ENCODE measurements around the gene TANGO2. TPM values are rescaled to one million over a fixed set of nuclear protein-coding genes. Genes with fewer than 3 reads are reported as not detected.

Gene TANGO2
- total and polyA plus RNA-seq, 3 donors from 2014 or later, result 13.5 to 21.5 (median 19.0) TPM

DNA sequence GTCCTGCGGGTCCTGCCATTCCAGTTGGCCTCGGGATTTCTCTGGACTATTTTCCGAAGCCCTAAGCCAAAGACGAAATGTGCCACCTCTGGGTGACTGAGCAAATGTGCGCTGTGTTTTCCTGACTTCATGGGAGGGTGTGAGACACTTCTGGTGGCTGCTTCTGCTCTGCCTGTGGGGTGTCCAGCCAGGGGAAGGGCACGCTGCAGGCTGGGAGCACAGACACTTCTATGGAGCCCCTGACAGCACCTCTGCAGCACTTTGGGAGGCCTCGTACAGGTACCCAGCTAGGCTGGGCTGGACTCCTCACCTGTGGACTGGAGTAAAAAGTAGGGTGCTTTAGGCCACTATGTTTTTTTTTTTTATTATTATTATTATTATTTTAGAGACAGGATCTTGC, 17.7 kb downstream of the TANGO2 start:
- 90 to 95% methylated on average over 7 of the region's 7 CpGs for WGBS, 2 donors
- H3K27me3 ChIP-seq, result no peaks in the 10 kb centered on the region
- no peaks in the 10 kb centered on the region for H3K36me3 ChIP-seq (ENCODE audit: low read depth, missing control alignments)

DNA sequence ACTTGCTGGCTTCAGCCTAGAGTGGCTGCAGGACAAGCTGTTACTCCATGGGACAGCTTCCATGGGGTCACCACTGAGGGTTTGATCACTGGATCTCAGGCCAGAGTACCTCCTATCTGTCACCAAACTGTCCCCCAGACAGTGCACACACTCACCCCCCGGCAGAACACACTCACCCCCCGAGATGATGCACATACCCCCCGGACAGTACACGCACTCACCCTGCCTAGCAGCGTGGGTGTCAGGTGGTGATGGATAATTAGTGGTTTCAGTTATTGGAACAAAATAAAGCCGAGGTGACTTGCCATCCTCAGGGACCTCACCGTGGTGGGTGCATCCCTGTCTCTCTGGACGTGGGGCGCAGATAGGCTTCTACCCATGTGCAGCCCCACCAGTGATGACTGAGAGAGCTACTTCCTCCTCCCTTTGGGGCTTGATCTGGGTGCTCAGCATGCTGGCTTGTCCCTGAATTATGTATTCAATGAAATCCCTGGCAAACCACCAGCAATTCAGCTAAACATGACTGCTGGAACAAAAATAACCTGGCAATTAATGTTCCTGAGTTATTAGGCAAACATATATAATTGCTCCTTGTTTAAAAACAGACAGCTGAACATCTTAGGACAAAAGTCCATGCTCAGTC, 18.9 kb downstream of the TANGO2 start:
- no peaks in the 10 kb centered on the region for H3K36me3 ChIP-seq (ENCODE audit: low read depth, missing control alignments)
- 87 to 93% methylated on average over 8 to 9 of the region's 9 CpGs for WGBS, 2 donors
- DNase-seq, result no peak

More for the DNA sequence above, 17.7 kb downstream of the TANGO2 start:
- intact Hi-C loops (cut with DNase I; ENCODE audit: low total_unique reads), result no loop called here
- Histone ChIP-seq H3K4me1 (peaks cover 2% of the 10 kb centered on the region), H3K27ac (no peak overlapping the region), H3K9me3 (no peaks in the 10 kb centered on the region), H3K4me3 (no peak overlapping the region)
- DNase-seq, result no peak
- TF ChIP-seq POLR2A (IDR thresholded peaks at IDR 0.05), result no peak
- TF ChIP-seq, protein P1, sequence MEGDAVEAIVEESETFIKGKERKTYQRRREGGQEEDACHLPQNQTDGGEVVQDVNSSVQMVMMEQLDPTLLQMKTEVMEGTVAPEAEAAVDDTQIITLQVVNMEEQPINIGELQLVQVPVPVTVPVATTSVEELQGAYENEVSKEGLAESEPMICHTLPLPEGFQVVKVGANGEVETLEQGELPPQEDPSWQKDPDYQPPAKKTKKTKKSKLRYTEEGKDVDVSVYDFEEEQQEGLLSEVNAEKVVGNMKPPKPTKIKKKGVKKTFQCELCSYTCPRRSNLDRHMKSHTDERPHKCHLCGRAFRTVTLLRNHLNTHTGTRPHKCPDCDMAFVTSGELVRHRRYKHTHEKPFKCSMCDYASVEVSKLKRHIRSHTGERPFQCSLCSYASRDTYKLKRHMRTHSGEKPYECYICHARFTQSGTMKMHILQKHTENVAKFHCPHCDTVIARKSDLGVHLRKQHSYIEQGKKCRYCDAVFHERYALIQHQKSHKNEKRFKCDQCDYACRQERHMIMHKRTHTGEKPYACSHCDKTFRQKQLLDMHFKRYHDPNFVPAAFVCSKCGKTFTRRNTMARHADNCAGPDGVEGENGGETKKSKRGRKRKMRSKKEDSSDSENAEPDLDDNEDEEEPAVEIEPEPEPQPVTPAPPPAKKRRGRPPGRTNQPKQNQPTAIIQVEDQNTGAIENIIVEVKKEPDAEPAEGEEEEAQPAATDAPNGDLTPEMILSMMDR (IDR thresholded peaks at IDR 0.05), result no peak

DNA sequence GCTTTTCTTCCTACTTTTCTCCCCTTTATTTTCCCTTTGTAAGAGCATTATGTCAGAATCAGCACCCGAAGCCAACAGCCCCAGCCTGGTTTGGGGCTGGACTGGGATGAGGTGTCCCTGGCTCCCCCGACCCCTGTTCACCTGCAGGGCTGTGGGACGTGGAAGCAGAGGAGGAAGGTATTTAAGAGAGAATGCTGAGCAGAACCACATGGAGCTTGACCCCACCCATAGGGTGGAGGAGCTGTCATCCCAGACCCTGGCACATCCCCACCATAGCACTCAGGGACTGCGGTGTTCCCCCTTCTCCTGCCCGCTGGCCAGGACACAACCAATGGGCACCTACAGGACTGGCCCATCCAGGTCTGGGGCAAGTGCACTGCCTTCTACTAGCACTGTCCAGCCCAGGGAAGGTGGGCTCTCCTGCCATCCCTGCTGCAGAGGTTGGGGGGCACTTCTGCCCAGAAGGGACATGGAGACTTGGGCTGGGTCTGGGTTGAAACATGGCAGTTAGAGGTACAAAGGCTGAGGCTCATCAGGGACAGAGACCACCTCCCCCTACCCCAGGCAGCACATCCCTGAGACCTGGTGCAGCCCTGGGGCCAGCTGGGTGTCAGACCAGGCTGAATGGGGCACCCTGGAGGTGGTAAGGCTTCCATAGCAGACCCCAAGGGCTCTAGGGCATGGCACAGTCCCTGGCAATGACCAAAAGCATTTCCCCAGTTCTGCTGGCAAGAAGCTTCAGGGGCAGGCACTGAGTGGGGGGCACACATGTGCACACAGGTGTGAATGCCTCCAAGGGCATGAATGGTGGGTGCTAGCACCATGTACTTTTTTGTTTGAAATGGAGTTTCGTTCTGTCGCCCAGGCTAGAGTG, 19.7 kb downstream of the TANGO2 start:
- intact Hi-C loops (cut with DNase I; ENCODE audit: low total_unique reads), result no loop called here
- Histone ChIP-seq H3K4me3 (no peak overlapping the region), H3K36me3 (ENCODE audit: low read depth, missing control alignments) (no peaks in the 10 kb centered on the region), H3K4me1 (no peaks in the 10 kb centered on the region), H3K9me3 (no peaks in the 10 kb centered on the region), H3K27me3 (no peaks in the 10 kb centered on the region), H3K27ac (no peak overlapping the region)
- no peak for TF ChIP-seq POLR2A (IDR thresholded peaks at IDR 0.05)
- TF ChIP-seq, protein P1 (IDR thresholded peaks at IDR 0.05), result no peak
- 90 to 96% methylated on average over 5 to 7 of the region's 7 CpGs for WGBS, 2 donors
- no peak for DNase-seq

More for the DNA sequence above, 18.9 kb downstream of the TANGO2 start:
- TF ChIP-seq, protein P1 (IDR thresholded peaks at IDR 0.05), result no peak
- intact Hi-C loops (cut with DNase I; ENCODE audit: low total_unique reads), result no loop called here
- no peaks in the 10 kb centered on the region for H3K9me3 ChIP-seq
- H3K27ac ChIP-seq, result no peak overlapping the region
- H3K4me1 ChIP-seq, result no peaks in the 10 kb centered on the region
- no peaks in the 10 kb centered on the region for H3K27me3 ChIP-seq
- H3K4me3 ChIP-seq, result no peak overlapping the region

DNA sequence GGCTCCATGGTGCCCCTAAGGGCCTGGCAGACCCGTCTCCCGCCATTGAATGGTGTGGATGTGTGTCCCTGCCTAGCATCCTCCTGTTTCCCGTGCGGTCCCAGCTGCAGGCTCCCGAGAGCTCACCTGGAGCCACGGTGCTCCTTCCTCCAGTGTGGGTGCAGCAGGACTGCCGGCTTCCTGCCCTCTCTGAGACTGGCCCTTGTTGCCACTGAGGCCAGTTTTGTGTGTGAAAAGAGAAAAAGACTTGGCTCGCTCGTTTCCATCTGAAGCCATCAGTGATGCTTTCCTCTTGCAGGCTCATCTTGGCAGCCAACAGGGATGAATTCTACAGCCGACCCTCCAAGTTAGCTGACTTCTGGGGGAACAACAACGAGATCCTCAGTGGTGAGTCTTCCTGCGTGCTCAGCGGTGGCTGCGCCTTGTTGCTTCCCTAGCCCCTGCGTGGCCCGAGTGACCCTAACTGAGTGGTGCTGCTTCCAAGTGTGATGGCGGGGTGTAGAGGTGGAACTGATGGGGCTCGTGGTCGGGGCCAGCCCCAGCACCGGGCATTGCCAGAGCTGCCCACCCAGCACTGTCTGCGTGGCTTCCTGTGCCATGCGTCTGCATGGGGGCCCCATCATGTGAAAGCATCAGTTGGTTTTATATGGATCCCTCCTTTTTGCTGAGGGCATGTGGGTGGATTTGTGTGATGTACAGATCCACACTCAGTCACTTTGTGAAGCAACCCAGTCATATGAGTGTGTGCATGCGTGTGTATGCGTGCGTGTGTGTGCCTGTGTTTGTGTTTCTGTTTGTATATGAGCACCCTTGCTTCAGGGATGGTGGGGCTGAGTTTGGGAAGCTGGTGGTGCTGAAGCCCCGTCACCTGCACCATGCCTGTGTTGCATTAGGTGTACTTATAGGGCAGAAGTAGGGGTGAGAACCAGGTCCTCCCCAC, 22.4 kb downstream of the TANGO2 start:
- Histone ChIP-seq H3K9me3 (no peaks in the 10 kb centered on the region), H3K27me3 (no peaks in the 10 kb centered on the region), H3K36me3 (ENCODE audit: low read depth, missing control alignments) (no peaks in the 10 kb centered on the region), H3K4me1 (no peaks in the 10 kb centered on the region), H3K27ac (no peak overlapping the region), H3K4me3 (no peak overlapping the region)
- WGBS, 2 donors, result 93 to 94% methylated on average over 12 to 26 of the region's 26 CpGs
- intact Hi-C loops (cut with DNase I; ENCODE audit: low total_unique reads), result no loop called here
- no peak for DNase-seq
- TF ChIP-seq, protein P1 (IDR thresholded peaks at IDR 0.05), result no peak
- TF ChIP-seq POLR2A (IDR thresholded peaks at IDR 0.05), result no peak
